Endothelial cell of umbilical vein (primary cell): Measurements from ENCODE around the gene DAG1.

Source experiments
- CTCF ChIP-seq, 2 donors: IDR thresholded peaks; 1 replicate in 1 of 2; 2 replicates in 1 of 2; pipeline ENCODE4 v1.5.1; 2011; ENCODE audit warnings: low read length in 2 of 2, mild to moderate bottlenecking in 2 of 2, moderate library complexity in 2 of 2, control low read depth in 1 of 2, inconsistent platforms in 1 of 2, low read depth in 1 of 2; ENCODE audit not compliant: insufficient read depth in 1 of 2; ENCODE audit errors: extremely low read depth in 1 of 2
- EZH2 ChIP-seq: IDR thresholded peaks from 2 replicates; pipeline ENCODE4 v1.6.1; 2012; ENCODE audit warnings: borderline replicate concordance, low read depth, mild to moderate bottlenecking, moderate library complexity, low read length, inconsistent platforms; ENCODE audit not compliant: severe bottlenecking
- JUN ChIP-seq: IDR thresholded peaks from 2 replicates; pipeline ENCODE4 v1.6.1; 2011; ENCODE audit warnings: borderline replicate concordance, low read depth; ENCODE audit not compliant: insufficient read length, insufficient read depth
- MAX ChIP-seq: IDR thresholded peaks from 2 replicates; pipeline ENCODE4 v1.6.1; 2011; ENCODE audit not compliant: insufficient read depth, insufficient read length
- MYC ChIP-seq: IDR thresholded peaks from one replicate; pipeline ENCODE4 v1.6.1; 2011; ENCODE audit warnings: mild to moderate bottlenecking, low read depth, low read length
- POLR2A ChIP-seq: IDR thresholded peaks from 2 replicates; pipeline ENCODE4 v1.6.1; 2012; ENCODE audit warnings: low read depth, mild to moderate bottlenecking, control low read depth, low read length
- POLR2AphosphoS5 ChIP-seq: IDR thresholded peaks from 2 replicates; pipeline ENCODE4 v1.6.1; 2012; ENCODE audit warnings: low read depth, mild to moderate bottlenecking, control low read depth, low read length, moderate library complexity; ENCODE audit not compliant: insufficient read depth

DNA sequence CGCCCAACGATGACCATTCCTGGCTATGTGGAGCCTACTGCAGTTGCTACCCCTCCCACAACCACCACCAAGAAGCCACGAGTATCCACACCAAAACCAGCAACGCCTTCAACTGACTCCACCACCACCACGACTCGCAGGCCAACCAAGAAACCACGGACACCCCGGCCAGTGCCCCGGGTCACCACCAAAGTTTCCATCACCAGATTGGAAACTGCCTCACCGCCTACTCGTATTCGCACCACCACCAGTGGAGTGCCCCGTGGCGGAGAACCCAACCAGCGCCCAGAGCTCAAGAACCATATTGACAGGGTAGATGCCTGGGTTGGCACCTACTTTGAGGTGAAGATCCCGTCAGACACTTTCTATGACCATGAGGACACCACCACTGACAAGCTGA lies 61.6 kb downstream of the DAG1 start:
- TF ChIP-seq EZH2 = no peak
- TF ChIP-seq MAX = no peak
- TF ChIP-seq MYC = no peak
- TF ChIP-seq CTCF (IDR thresholded peaks at IDR 0.05; ENCODE audit: extremely low read depth in 1 of 2, insufficient read depth in 1 of 2, low read depth in 1 of 2, low read length in 2 of 2) = no peak
- no peak for TF ChIP-seq POLR2AphosphoS5
- no peak for TF ChIP-seq POLR2A
- TF ChIP-seq JUN = no peak
